GM23338 (cell line): ENCODE data around the gene ADCY7.

Experiments used
- CREB1 ChIP-seq: fragments of 250-450 bp; sonication (Bioruptor Pico); IDR thresholded peaks from 2 replicates; pipeline ENCODE4 v1.5.0; 2020; ENCODE audit warnings: low read depth, mild to moderate bottlenecking, moderate library complexity
- EZH2 ChIP-seq: fragments of 200-600 bp; sonication (generic); IDR thresholded peaks from one replicate; pipeline ENCODE4 v1.8.0; 2017; ENCODE audit warnings: antibody characterized with exemption, mild to moderate bottlenecking, low read depth; ENCODE audit not compliant: unreplicated experiment
- EZH2phosphoT487 ChIP-seq: fragments of 200-600 bp; sonication (generic); IDR thresholded peaks from one replicate; pipeline ENCODE4 v1.8.1; 2018; ENCODE audit warnings: antibody characterized with exemption; ENCODE audit not compliant: unreplicated experiment
- JUNB ChIP-seq: IDR thresholded peaks from one replicate; pipeline ENCODE4 v1.6.1; 2016; ENCODE audit warnings: antibody characterized with exemption; ENCODE audit not compliant: unreplicated experiment
- NANOG ChIP-seq: IDR thresholded peaks from 2 replicates; pipeline ENCODE4 v1.6.1; 2016; ENCODE audit warnings: antibody characterized with exemption, borderline replicate concordance
- POLR2AphosphoS5 ChIP-seq: IDR thresholded peaks from 2 replicates; pipeline ENCODE4 v1.6.1; 2016; ENCODE audit warnings: antibody characterized with exemption, low read depth
- STAT1 ChIP-seq: IDR thresholded peaks from one replicate; pipeline ENCODE4 v1.6.1; 2016; ENCODE audit warnings: antibody characterized with exemption; ENCODE audit not compliant: unreplicated experiment
- ZNF114 ChIP-seq: fragments of 250-450 bp; sonication (Bioruptor Pico); IDR thresholded peaks from 2 replicates; pipeline ENCODE4 v1.5.0; 2020; ENCODE audit warnings: mild to moderate bottlenecking, moderate library complexity
- ZNF331 ChIP-seq: fragments of 250-450 bp; sonication (Bioruptor Pico); IDR thresholded peaks from 2 replicates; pipeline ENCODE4 v1.5.0; 2020; ENCODE audit warnings: low read depth, mild to moderate bottlenecking, moderate library complexity
- TF ChIP-seq, protein P1 (sequence below): IDR thresholded peaks from one replicate; pipeline ENCODE4 v1.6.1; 2018; ENCODE audit warnings: antibody characterized with exemption; ENCODE audit not compliant: unreplicated experiment
- TF ChIP-seq, protein P2 (sequence below), 2 experiments: fragments of 200-600 bp in 1 of 2; sonication (generic) in 1 of 2; conservative IDR thresholded peaks; 2 replicates each; pipeline versions ENCODE4 v1.5.1 to v1.6.1; 2016 to 2017; ENCODE audit warnings: antibody characterized with exemption in 2 of 2, low read depth in 2 of 2, mild to moderate bottlenecking in 2 of 2, moderate library complexity in 1 of 2
- TF ChIP-seq, protein P3 (sequence below): IDR thresholded peaks from 2 replicates; pipeline ENCODE4 v1.6.1; 2016; ENCODE audit warnings: antibody characterized with exemption
- TF ChIP-seq, protein P4 (sequence below): fragments of 250-450 bp; sonication (Bioruptor Pico); IDR thresholded peaks from 2 replicates; pipeline ENCODE4 v1.5.0; 2020; ENCODE audit warnings: mild to moderate bottlenecking, moderate library complexity

DNA sequence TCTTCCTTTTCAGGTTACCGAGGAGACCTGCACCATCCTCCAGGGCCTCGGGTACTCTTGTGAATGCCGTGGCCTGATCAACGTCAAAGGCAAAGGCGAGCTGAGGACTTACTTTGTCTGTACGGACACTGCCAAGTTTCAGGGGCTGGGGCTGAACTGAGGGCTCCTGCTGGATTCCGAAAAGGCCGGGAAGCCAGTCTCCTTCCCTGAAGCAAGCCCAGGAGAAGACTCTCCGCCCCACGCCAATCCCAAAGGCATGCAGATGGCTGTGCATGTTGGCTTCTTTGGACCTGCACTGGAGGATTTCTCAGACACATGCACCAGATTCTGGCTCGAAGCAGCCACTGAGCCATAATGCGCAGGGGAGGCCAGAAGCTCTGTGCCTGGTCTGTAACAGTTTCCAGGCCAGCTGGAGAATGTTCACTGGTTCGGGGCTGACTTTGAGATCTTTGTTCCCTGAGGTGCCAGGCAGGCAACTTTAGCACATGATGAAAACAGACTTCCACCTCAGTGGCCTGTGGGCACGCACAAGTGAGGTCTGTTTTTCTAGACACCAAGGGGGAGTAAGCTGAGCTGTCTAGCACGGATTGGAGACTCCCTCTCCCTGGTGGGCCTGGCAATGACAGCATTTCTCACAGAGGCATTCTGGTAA lies 49.1 kb downstream of the ADCY7 start:
- TF ChIP-seq, protein P1, sequence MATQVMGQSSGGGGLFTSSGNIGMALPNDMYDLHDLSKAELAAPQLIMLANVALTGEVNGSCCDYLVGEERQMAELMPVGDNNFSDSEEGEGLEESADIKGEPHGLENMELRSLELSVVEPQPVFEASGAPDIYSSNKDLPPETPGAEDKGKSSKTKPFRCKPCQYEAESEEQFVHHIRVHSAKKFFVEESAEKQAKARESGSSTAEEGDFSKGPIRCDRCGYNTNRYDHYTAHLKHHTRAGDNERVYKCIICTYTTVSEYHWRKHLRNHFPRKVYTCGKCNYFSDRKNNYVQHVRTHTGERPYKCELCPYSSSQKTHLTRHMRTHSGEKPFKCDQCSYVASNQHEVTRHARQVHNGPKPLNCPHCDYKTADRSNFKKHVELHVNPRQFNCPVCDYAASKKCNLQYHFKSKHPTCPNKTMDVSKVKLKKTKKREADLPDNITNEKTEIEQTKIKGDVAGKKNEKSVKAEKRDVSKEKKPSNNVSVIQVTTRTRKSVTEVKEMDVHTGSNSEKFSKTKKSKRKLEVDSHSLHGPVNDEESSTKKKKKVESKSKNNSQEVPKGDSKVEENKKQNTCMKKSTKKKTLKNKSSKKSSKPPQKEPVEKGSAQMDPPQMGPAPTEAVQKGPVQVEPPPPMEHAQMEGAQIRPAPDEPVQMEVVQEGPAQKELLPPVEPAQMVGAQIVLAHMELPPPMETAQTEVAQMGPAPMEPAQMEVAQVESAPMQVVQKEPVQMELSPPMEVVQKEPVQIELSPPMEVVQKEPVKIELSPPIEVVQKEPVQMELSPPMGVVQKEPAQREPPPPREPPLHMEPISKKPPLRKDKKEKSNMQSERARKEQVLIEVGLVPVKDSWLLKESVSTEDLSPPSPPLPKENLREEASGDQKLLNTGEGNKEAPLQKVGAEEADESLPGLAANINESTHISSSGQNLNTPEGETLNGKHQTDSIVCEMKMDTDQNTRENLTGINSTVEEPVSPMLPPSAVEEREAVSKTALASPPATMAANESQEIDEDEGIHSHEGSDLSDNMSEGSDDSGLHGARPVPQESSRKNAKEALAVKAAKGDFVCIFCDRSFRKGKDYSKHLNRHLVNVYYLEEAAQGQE, result no peak
- TF ChIP-seq, protein P2, sequence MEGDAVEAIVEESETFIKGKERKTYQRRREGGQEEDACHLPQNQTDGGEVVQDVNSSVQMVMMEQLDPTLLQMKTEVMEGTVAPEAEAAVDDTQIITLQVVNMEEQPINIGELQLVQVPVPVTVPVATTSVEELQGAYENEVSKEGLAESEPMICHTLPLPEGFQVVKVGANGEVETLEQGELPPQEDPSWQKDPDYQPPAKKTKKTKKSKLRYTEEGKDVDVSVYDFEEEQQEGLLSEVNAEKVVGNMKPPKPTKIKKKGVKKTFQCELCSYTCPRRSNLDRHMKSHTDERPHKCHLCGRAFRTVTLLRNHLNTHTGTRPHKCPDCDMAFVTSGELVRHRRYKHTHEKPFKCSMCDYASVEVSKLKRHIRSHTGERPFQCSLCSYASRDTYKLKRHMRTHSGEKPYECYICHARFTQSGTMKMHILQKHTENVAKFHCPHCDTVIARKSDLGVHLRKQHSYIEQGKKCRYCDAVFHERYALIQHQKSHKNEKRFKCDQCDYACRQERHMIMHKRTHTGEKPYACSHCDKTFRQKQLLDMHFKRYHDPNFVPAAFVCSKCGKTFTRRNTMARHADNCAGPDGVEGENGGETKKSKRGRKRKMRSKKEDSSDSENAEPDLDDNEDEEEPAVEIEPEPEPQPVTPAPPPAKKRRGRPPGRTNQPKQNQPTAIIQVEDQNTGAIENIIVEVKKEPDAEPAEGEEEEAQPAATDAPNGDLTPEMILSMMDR (conservative IDR thresholded peaks at IDR 0.05; ENCODE audit: low read depth in 2 of 2), result no peak
- no peak for TF ChIP-seq POLR2AphosphoS5
- no peak for TF ChIP-seq EZH2
- TF ChIP-seq CREB1 (CRISPR knock-in tag), result no peak
- no peak for TF ChIP-seq EZH2phosphoT487
- no peak for TF ChIP-seq JUNB
- no peak for TF ChIP-seq ZNF331 (CRISPR knock-in tag)
- TF ChIP-seq ZNF114 (CRISPR knock-in tag), result no peak
- TF ChIP-seq NANOG, result no peak
- TF ChIP-seq, protein P3, sequence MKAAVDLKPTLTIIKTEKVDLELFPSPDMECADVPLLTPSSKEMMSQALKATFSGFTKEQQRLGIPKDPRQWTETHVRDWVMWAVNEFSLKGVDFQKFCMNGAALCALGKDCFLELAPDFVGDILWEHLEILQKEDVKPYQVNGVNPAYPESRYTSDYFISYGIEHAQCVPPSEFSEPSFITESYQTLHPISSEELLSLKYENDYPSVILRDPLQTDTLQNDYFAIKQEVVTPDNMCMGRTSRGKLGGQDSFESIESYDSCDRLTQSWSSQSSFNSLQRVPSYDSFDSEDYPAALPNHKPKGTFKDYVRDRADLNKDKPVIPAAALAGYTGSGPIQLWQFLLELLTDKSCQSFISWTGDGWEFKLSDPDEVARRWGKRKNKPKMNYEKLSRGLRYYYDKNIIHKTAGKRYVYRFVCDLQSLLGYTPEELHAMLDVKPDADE, result no peak
- TF ChIP-seq, protein P4, sequence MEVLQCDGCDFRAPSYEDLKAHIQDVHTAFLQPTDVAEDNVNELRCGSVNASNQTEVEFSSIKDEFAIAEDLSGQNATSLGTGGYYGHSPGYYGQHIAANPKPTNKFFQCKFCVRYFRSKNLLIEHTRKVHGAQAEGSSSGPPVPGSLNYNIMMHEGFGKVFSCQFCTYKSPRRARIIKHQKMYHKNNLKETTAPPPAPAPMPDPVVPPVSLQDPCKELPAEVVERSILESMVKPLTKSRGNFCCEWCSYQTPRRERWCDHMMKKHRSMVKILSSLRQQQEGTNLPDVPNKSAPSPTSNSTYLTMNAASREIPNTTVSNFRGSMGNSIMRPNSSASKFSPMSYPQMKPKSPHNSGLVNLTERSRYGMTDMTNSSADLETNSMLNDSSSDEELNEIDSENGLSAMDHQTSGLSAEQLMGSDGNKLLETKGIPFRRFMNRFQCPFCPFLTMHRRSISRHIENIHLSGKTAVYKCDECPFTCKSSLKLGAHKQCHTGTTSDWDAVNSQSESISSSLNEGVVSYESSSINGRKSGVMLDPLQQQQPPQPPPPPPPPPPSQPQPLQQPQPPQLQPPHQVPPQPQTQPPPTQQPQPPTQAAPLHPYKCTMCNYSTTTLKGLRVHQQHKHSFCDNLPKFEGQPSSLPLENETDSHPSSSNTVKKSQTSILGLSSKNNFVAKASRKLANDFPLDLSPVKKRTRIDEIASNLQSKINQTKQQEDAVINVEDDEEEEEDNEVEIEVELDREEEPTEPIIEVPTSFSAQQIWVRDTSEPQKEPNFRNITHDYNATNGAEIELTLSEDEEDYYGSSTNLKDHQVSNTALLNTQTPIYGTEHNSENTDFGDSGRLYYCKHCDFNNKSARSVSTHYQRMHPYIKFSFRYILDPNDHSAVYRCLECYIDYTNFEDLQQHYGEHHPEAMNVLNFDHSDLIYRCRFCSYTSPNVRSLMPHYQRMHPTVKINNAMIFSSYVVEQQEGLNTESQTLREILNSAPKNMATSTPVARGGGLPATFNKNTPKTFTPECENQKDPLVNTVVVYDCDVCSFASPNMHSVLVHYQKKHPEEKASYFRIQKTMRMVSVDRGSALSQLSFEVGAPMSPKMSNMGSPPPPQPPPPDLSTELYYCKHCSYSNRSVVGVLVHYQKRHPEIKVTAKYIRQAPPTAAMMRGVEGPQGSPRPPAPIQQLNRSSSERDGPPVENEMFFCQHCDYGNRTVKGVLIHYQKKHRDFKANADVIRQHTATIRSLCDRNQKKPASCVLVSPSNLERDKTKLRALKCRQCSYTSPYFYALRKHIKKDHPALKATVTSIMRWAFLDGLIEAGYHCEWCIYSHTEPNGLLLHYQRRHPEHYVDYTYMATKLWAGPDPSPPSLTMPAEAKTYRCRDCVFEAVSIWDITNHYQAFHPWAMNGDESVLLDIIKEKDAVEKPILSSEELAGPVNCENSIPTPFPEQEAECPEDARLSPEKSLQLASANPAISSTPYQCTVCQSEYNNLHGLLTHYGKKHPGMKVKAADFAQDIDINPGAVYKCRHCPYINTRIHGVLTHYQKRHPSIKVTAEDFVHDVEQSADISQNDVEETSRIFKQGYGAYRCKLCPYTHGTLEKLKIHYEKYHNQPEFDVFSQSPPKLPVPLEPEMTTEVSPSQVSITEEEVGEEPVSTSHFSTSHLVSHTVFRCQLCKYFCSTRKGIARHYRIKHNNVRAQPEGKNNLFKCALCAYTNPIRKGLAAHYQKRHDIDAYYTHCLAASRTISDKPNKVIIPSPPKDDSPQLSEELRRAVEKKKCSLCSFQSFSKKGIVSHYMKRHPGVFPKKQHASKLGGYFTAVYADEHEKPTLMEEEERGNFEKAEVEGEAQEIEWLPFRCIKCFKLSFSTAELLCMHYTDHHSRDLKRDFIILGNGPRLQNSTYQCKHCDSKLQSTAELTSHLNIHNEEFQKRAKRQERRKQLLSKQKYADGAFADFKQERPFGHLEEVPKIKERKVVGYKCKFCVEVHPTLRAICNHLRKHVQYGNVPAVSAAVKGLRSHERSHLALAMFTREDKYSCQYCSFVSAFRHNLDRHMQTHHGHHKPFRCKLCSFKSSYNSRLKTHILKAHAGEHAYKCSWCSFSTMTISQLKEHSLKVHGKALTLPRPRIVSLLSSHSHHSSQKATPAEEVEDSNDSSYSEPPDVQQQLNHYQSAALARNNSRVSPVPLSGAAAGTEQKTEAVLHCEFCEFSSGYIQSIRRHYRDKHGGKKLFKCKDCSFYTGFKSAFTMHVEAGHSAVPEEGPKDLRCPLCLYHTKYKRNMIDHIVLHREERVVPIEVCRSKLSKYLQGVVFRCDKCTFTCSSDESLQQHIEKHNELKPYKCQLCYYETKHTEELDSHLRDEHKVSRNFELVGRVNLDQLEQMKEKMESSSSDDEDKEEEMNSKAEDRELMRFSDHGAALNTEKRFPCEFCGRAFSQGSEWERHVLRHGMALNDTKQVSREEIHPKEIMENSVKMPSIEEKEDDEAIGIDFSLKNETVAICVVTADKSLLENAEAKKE (CRISPR knock-in tag), result no peak
- no peak for TF ChIP-seq STAT1
